ENCODE measurements around the gene AKR1A1. TPM values are rescaled to one million over a fixed set of nuclear protein-coding genes. Genes with fewer than 3 reads are reported as not detected.

AKR1A1 gene
- total and polyA plus RNA-seq, 2 of the 8 experiments (the other 6 are each of a cell fraction or from before 2014, with no cell fraction given): 344 to 435 TPM

- TF ChIP-seq CTBP2 (IDR thresholded peaks at IDR 0.05; ENCODE audit: borderline replicate concordance, insufficient read depth, insufficient read length, low read length) (no peak), RFX5 (IDR thresholded peaks at IDR 0.05; ENCODE audit: borderline replicate concordance, low read depth, low read length) (no peak), NANOG (IDR thresholded peaks at IDR 0.05; ENCODE audit: insufficient read depth, low read depth, low read length, poor library complexity, severe bottlenecking) (no peak), RBBP5 (IDR thresholded peaks at IDR 0.05; ENCODE audit: borderline replicate concordance, low read depth, low read length) (no peak), YY1 (IDR thresholded peaks at IDR 0.05; ENCODE audit: low read depth, low read length) (no peak)
Observed at GRCh38 chr1:45542591-45542990, 8.0 kb upstream of the AKR1A1 start (continued).
